Panc1 (cell line): ENCODE measurements around the gene POLN.

Experiments
- POLR2AphosphoS5 ChIP-seq: IDR thresholded peaks from 2 replicates; pipeline ENCODE4 v1.6.1; 2012; ENCODE audit warnings: mild to moderate bottlenecking, low read depth, low read length, moderate library complexity
- REST ChIP-seq, 2 experiments: IDR thresholded peaks; 2 replicates each; pipeline ENCODE4 v1.6.1; 2011 to 2012; ENCODE audit warnings: low read depth in 2 of 2, control low read depth in 1 of 2, low read length in 1 of 2, mild to moderate bottlenecking in 1 of 2, moderate library complexity in 1 of 2; ENCODE audit not compliant: insufficient read depth in 1 of 2
- TF ChIP-seq, protein P1 (sequence below): fragments of 450-650 bp; IDR thresholded peaks from 2 replicates; pipeline ENCODE4 v1.5.1; 2017; ENCODE audit warnings: mild to moderate bottlenecking

DNA sequence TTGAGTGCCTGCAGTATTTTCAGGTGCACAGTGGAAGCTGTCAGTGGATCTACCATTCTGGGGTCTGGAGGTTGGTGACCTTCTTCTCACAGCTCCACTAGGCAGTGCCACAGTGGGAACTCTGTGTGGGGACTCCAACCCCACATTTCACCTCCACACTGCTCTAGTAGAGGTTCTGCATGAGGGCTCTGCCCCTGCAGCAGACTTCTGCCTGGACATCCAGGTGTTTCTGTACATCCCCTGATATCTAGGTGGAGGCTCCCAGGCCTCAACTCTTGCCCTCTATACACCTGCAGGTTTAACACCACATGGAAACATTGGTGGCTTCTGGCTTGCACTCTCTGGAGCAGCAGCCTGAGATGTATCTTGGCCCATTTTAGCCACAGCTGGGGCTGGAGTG is 216.1 kb downstream of the POLN start:
- TF ChIP-seq, protein P1, sequence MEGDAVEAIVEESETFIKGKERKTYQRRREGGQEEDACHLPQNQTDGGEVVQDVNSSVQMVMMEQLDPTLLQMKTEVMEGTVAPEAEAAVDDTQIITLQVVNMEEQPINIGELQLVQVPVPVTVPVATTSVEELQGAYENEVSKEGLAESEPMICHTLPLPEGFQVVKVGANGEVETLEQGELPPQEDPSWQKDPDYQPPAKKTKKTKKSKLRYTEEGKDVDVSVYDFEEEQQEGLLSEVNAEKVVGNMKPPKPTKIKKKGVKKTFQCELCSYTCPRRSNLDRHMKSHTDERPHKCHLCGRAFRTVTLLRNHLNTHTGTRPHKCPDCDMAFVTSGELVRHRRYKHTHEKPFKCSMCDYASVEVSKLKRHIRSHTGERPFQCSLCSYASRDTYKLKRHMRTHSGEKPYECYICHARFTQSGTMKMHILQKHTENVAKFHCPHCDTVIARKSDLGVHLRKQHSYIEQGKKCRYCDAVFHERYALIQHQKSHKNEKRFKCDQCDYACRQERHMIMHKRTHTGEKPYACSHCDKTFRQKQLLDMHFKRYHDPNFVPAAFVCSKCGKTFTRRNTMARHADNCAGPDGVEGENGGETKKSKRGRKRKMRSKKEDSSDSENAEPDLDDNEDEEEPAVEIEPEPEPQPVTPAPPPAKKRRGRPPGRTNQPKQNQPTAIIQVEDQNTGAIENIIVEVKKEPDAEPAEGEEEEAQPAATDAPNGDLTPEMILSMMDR, result no peak
- TF ChIP-seq POLR2AphosphoS5 (no peak), REST (IDR thresholded peaks at IDR 0.05; ENCODE audit: insufficient read depth in 1 of 2, low read depth in 2 of 2, low read length in 1 of 2) (no peak)
